GM18907 (cell line): ENCODE results near the gene ATP8A1.
A peak's percentile ranks its signal among the peaks of the same experiment; 100 is the strongest.

Source experiments
- ATAC-seq: cut with Tn5 transposase; IDR thresholded peaks from one replicate; pipeline ENCODE4 v1.9.1; 2021; ENCODE audit warnings: mild to moderate bottlenecking, moderate library complexity; ENCODE audit not compliant: unreplicated experiment

The ATP8A1 gene

DNA sequence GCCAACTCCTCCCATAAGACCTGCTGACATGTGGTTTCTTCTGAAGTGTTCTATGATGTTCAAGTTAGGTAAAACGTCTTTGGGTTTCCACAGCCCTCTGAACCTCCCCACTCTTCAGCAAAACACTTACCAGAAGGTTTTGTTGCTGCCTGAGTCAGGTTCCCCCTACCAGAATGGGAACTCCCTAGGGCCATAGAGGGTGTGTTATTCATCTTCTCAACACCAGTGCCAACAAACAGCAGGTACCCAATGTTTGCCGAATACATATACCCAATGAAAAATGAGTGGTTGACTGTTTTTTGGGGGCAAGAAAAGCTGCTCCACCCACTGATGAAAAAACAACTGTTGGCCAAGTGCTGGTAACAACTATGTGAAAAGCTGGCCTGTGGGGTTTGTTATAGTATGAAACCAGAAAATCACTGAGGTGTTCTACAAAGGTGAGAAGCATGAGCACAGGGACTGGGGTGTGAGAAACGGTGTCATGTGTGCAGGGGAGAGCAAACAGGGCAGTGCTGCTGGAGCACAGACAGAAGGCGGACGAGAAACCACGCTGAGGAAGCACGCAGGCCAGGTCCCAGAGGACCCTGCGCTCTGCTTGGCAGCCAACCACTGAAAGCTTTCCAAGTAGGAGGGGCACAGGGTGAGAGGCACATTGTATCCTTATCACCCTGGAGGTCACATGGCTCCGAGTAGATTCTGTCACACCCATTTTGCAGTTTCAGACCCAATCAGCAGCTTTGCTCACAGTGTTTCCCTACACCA, 28.8 kb downstream of the ATP8A1 start:
- ATAC-seq, result peak; percentile 94

- no peak for ATAC-seq
Observed at GRCh38 chr4:42626629-42627146, 30.2 kb downstream of the ATP8A1 start.

DNA sequence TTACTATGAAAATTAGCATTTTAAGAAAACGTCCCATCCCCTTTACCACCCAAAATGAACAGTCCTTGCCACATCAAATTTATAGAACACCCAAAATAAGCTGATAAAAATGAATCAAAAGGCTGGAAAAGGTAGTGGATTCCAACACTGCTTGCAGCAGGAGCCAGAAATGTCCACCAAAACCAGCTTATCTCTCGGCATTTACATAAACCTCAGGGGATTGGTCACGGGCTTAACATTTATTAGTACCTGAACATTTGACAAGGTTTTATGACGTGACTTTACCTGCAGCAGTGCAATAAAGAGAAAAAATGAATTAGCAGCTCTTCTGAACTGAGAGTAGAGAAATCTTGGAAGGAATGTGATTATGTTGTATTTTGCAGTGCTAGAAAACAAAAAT, 31.6 kb downstream of the ATP8A1 start:
- no peak for ATAC-seq

DNA sequence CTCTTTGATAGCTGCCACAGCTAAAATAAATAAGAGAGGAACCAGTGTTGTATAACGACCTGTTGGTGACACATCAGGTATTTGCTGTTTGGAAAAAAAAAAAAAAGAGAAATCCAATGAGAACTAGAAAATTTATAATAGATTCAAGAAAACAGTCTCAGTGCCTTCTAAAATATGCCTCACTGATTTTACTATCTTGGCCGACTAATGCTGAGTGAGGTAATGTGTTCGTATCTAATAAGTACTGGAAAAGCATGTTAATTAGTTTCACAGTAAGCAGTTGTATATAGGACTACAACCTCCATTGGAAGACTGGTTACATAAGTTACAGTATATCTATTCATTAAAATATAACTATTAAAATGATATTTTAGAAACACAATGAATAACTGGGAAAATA, 32.4 kb downstream of the ATP8A1 start:
- ATAC-seq, result no peak

- no peak for ATAC-seq
Observed at GRCh38 chr4:42618023-42618422, 38.9 kb downstream of the ATP8A1 start.

DNA sequence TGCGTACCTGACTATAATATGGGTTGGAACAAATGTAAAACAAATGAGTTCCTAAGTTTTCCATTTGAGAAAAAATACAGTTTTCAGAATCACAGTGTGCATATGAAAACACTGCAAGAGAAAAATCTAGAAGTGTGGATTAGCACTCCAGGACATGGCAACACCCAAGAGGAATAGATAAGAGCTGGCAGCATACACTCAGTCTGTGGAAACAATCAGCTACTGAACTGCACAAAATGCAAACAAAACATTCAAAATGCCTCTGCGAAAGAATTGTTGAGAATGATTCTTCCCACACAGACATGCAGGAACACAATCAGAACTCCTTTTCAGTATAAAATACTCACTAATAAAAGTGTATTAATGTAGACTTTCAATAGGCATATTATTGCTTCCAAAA, 39.9 kb downstream of the ATP8A1 start:
- ATAC-seq, result no peak

GRCh38 chr4:42616572-42616971, 40.3 kb downstream of the ATP8A1 start:
- ATAC-seq, result no peak

- ATAC-seq, result no peak
Observed at GRCh38 chr4:42615131-42615763, 41.7 kb downstream of the ATP8A1 start.

GRCh38 chr4:42612898-42613297, 44.0 kb downstream of the ATP8A1 start:
- no peak for ATAC-seq

DNA sequence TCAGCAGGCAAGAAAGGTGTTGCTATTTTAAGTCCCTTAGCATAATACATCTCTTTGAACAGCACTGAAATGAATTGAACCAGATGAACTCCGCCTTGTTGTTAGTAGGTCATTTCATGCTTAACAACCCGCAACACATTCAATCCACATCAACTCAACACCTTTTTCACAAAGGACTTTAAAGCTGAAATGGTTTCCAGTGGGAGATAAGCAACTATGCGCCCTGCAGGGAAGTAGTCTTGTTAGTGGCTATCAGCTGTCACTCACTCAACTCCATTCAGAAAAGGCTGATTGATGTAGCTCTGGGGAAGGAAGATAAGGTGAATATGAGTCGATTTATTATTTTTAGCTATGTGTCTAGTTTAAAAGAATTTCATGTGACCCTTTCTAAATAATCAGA, 46.0 kb downstream of the ATP8A1 start:
- no peak for ATAC-seq

DNA sequence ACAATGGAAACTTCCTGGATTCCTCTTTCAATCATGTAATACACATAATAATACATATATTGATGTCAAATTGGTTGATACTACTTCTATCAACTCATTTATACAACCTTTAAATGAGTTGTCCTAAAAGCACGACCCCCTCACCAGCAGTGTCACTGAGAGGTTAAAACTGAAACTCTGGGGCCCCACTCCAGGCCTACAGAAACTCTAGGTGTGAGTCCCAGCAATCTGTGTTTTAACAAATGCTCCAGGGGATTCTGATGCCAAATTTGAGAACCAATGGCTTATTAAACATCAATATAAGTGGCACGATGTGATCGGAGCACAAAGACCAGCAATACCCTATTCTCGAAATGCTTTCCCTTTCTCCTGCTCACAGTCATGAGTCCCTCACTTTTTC, 47.9 kb downstream of the ATP8A1 start:
- no peak for ATAC-seq

DNA sequence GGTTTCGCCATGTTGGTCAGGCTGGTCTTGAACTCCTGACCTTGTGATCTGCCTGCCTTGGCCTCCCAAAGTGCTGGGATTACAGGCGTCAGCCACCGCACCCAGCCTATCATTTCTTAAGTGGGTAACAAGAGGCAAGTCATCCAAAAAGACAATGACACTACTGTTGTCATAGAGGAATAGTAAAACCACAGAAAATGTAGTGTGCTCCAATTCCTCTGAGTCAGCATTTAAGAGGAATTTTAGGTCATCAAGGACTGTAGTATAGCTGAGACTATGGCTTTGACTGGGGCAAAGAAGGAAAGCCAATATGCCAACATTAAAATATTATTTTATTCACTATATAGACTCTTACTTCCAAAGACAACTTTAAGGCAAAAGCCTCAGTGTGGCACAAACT, 48.4 kb downstream of the ATP8A1 start:
- ATAC-seq, result no peak

DNA sequence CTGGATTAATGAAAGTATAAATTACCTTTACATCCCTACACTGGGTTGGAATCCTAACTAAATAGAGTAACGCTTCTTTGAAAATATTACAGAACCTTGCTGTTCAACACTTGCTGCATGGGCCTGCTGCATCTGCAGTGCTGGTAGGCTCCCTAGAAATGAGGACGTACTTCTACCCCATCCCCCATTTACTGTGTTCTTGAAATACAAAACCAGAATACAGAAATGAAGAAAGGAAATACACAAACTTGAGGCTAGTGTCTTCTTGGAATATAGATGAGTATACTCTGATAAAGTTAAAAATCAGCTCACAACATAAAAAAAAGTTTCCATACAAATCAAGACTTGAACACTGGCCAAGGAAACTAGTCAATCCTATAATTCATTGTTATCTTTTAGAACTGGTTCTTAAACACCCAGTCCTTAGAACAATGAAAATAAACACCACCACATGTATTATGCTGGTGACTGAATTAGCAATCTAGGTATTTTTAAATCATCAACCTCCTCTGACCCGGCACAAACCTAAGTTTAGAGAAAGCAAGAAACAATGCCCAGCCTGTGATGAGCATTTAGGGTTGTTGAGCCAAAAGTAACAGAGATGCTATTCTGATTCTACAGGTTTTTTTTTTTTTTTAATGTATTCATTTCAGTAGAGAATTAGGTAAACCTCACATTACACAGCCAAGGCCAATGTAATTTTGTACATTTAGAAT, 49.7 kb downstream of the ATP8A1 start:
- ATAC-seq, result no peak

GRCh38 chr4:42605264-42605663, 51.6 kb downstream of the ATP8A1 start:
- ATAC-seq, result no peak

DNA sequence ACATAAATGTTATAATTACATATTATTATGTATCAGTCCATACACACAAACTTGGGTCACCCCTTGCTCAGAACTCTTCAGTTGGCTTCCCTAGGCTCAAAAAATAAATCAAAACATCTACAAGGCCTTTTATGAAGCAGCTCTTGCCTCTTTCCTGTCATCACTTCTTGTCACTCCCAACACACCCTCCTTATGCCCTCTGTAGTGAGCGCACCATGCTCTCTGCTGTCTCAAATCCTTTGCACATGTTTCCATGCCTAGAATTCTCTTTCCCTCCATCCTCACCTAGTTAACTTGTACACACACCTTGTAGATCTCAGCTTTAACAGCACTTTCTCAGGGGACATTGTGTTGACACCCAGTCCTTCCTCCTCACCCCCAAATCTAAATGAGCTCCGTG, 53.0 kb downstream of the ATP8A1 start:
- no peak for ATAC-seq

DNA sequence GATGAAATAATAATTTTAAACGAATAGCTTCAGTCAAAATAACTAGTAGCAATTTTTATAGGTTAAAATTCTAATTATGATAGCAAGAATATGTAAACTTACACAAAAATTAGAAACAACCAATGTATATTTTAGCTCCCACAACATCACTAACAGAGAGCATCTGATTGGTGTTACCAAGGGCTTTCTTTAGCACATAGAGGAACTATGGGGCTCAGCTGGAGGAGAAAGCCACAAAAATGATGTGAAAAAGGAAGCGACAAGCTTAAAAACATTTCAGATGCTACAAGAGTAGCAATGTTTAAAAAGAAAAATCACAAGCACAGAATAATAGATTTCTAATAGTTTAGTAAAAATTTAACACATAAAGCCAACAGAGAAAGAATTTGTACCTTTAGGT, 56.3 kb downstream of the ATP8A1 start:
- ATAC-seq, result no peak

DNA sequence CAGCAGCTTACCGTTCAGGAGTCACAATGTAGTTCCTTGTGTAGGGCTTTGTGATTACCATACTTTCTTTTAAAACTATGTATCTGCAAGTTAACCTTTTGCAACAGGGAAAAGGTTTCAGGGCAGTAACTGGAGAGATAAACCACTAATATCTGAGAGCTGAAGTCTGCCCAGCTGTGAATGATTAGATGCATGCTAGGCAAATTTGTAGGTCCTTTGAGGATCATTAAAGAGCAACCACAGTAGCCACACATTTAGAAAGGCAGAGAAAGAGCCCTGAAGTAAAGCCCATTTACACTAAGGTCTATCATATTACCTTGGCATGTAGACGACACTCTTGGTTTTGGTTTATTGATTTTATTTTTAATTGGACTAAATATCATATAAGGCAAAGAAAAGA, 60.0 kb downstream of the ATP8A1 start:
- ATAC-seq, result peak; percentile 93

- no peak for ATAC-seq
Observed at GRCh38 chr4:42594888-42595287, 62.0 kb downstream of the ATP8A1 start.

GRCh38 chr4:42588909-42589308, 68.0 kb downstream of the ATP8A1 start:
- no peak for ATAC-seq

GRCh38 chr4:42586775-42587174, 70.1 kb downstream of the ATP8A1 start:
- no peak for ATAC-seq

GRCh38 chr4:42579903-42580302, 77.0 kb downstream of the ATP8A1 start:
- no peak for ATAC-seq

DNA sequence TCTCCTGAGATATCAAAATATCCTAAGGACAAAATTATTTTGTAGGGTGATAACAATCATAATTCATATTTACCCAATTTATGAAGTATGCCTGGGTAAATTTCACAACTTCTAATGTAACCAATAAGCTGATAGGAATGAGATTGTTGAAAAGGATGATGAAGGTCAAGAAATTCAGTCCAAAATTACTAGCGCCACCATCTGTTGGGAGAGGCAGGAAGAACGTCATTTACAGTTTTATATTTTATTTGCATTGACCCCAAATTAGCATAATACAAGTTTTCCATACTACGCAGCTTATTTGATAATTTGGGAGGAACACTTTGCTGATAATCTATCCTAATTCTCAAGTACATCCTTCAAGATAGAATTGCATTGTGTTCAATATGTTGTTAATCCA, 78.7 kb downstream of the ATP8A1 start:
- ATAC-seq, result no peak
